ENCODE data around the gene NFKBIE. TPM values are rescaled to one million over a fixed set of nuclear protein-coding genes. Genes with fewer than 3 reads are reported as not detected.

Gene NFKBIE
- total RNA-seq, 1 donor: 5.4 TPM

- no peak for TF ChIP-seq CTCF (IDR thresholded peaks at IDR 0.05; ENCODE audit: insufficient read depth, low read length)
- no peak for DNase-seq (ENCODE audit: low read depth)
- peak overlapping the region; percentile 13 for H3K4me3 ChIP-seq (ENCODE audit: low read depth, low read length)
Observed at GRCh38 chr6:44255105-44255808, 10.1 kb downstream of the NFKBIE start.

GRCh38 chr6:44254191-44255104 is 10.9 kb downstream of the NFKBIE start:
- no peak for DNase-seq (ENCODE audit: low read depth)
- no peak for TF ChIP-seq CTCF (IDR thresholded peaks at IDR 0.05; ENCODE audit: insufficient read depth, low read length)
- no peak overlapping the region for H3K4me3 ChIP-seq (ENCODE audit: low read depth, low read length)

DNA sequence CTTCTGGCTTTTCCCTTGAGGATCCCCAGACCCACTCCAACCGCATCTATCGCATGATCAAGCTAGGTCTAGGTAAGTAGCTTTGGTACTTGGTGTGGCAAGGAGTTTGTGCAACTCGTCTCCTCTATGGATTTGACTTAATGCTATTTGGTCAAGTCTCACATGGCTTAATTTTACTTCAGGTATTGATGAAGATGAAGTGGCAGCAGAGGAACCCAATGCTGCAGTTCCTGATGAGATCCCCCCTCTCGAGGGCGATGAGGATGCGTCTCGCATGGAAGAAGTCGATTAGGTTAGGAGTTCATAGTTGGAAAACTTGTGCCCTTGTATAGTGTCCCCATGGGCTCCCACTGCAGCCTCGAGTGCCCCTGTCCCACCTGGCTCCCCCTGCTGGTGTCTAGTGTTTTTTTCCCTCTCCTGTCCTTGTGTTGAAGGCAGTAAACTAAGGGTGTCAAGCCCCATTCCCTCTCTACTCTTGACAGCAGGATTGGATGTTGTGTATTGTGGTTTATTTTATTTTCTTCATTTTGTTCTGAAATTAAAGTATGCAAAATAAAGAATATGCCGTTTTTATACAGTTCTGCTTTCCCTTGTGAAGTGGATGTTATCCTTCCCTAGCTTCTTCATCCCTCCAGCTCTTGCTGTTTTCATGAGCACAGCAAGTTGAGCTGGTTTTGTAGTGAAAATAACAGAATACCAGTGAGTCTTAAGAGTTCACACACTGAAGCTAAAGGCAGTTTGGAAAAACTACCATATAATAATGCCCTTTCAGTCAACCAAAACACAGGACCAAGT is 11.8 kb downstream of the NFKBIE start:
- DNase-seq (ENCODE audit: low read depth): no peak
- peak; percentile 47 for TF ChIP-seq CTCF (IDR thresholded peaks at IDR 0.05; ENCODE audit: insufficient read depth, low read length)
- H3K4me3 ChIP-seq (ENCODE audit: low read depth, low read length): no peak overlapping the region

DNA sequence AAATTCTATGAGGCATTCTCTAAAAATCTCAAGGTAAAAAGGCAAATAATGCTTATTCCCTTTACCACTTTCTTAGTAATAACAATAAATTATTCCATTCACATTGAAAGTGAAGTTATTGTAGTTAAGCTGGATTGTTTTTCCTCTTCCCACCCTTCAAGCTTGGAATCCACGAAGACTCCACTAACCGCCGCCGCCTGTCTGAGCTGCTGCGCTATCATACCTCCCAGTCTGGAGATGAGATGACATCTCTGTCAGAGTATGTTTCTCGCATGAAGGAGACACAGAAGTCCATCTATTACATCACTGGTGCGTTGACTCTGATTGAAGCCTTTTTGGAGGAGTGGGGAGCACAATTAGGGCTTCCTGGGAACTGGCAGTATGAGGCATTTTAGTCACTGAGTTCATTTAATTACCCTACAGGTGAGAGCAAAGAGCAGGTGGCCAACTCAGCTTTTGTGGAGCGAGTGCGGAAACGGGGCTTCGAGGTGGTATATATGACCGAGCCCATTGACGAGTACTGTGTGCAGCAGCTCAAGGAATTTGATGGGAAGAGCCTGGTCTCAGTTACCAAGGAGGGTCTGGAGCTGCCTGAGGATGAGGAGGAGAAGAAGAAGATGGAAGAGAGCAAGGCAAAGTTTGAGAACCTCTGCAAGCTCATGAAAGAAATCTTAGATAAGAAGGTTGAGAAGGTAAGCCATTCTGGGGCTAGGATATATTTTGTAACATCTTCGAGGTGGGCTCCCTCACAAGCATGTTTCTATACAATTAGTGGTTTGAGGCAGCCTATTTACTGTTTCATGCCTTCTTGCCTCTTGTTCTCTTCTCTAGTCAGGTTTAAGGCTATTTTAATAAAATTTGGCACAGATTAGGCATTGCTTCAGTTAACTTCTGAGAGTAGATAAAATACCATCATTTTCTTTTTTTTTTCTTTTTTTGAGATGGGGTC is 13.5 kb downstream of the NFKBIE start:
- no peak for DNase-seq (ENCODE audit: low read depth)
- TF ChIP-seq CTCF (IDR thresholded peaks at IDR 0.05; ENCODE audit: insufficient read depth, low read length): no peak

DNA sequence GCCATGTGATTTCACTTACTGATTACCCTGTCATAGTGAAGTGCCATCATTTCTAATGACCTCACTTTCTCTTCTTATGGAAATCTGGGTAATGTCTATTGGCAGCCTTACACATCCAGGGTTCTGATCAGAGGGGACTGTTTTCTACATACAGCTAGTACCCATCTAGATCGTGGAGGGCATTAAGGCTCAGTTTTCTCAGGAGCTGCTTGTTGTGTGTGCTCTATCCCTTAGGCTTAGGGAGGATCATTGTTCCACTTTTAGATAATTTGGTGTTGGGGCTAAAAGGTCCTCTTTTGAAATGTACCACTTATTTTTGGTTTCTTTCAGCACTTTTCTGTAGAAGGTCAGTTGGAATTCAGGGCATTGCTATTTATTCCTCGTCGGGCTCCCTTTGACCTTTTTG is 14.6 kb downstream of the NFKBIE start:
- TF ChIP-seq CTCF (IDR thresholded peaks at IDR 0.05; ENCODE audit: insufficient read depth, low read length): no peak
- H3K4me3 ChIP-seq (ENCODE audit: low read depth, low read length): no peak overlapping the region
- no peak for DNase-seq (ENCODE audit: low read depth)

More for the DNA sequence above, 13.5 kb downstream of the NFKBIE start:
- no peak overlapping the region for H3K4me3 ChIP-seq (ENCODE audit: low read depth, low read length)
